ENCODE data around the gene KLHL40.

The KLHL40 gene

DNA sequence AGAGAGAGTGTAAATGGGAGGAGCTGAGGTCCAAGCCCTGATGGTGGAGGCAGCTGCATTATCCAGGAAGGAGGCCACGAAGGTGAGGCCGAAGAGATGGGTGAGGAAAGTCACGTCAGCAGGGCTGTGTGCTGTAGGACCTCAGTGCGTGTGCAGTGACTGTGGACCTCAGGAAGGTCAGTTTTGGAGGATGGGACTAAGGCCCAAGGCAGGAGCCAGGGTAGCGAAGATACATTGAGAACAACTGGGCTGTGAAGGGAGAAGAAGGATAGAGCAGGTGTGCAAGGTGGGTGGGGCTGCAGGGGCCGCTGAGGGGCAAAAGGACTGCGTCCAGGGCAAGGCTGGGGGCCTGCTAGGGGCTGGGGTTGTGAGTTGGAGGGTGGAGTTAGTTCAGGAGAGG, 4.9 kb downstream of the KLHL40 start:
- no peak for DNase-seq (ENCODE audit: low read depth, low spot score)

DNA sequence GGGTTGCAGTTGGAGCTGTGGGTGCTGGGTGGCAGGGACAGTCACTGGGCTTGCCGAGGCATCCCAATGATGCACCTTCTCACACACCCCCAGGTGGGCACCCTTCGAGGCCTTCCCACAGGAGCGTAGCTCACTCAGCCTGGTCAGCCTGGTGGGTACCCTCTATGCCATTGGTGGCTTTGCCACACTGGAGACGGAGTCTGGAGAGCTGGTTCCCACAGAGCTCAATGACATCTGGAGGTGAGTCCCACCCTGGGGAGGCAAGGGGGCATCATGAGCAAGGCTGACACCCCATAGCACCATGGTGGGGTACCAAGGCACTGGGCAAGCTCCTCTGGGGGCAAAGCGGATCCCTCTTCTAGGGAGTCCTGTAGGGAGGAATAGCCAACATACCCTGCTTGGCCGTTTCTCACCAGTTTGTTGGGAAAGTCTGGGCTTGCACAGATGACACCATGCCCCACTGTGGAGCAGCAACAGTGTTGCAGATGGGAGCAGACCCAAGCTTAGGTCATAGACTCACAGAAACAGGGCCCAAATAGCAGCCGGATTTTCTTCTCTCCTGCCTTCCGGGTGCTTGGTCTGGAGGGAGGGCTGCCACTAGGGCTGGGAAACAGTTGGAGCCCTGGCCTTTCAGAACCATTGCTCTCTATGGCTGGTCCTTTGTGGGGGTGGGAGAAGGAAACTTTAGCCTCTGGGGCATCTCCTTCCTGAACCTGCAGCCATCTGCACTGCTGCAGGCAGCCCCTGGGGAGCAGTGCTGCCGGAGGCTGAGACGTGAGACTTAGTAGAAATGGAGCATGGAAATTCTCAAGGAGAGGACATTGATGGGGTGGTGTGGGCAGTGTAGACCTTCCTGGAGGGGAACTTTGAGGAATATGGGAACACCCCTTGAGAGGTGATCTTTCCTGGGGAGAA, 5.7 kb downstream of the KLHL40 start:
- no peak for DNase-seq (ENCODE audit: low read depth, low spot score)

DNA sequence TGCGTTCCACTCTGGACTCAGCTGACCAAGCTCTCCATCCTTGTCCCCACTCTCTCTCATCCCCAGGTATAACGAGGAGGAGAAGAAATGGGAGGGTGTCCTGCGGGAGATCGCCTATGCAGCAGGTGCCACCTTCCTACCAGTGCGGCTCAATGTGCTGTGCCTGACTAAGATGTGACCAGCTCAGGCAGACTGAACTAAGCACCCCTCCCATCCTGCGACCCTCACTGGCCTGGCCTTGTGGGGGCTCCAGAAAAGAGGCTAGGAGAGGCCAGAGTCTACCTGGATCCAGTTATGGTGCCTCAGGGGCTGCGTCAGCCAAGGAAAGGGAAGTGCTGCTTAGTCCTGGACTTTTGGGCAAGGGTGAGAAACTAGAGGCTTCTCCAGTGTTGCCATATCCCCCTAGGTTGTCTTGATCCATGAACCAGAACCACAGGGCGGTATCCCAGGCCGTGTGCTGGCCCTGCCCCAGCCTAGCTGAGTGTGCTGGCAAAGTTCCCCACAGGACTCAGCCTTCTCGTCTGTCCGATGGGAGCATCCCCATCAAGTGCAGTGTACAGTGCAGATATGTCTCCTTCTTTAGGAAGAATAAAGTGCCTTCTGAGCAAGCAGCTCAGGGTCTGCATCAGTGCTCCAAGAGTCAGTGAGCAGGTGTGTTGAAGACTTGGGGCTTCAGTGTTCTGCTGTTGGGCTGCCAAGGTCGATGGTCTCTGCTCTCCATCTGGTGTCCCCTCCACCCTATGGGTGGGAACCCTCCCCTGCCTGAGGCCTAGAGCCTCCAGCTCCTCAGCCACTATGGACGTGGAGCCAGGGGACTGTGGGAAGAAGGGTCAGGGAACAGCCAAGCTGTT, 6.7 kb downstream of the KLHL40 start:
- no peak for DNase-seq (ENCODE audit: low read depth, low spot score)

DNA sequence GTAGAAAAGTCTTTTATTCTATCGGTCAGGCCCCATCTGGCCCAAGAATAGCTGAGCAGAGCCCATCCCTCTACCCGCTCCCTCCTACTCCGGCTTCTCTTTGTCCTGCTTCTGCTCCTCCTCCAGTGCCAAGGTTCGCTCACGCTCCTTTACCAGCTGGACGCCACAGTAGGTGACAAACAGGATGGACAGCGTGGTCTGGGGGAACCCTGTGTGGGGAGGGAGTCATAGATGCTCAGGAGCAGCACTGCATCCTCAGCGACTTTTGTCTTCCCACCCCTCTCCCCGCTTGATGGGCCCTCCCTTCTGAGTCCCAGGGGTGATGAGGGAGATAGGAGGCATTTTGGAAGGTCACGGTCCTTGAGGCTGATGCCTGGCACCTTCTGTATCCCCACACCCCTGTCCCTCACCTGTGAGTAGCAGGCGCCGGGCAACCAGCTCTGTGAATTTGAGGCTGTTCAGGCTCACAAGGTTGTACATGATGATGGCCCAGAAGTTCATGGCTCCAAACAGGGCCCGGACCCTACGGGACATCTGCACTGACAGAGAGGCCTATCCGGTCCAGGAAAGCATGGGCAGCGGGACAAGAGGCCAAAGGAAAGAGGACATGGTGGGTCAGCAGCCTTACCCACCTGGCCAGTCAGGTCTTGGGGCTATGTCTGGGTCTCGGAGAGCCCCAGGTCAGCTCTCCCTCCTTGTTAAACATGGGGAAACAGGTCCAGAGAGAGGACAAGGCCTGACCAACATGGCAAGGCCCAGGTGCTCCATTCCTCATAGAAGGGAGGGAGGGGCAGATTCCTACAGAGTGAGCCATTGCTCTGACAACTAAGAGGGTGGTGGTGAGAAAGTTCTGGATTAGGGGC, 7.6 kb downstream of the KLHL40 start:
- DNase-seq (ENCODE audit: low read depth, low spot score) = no peak

DNA sequence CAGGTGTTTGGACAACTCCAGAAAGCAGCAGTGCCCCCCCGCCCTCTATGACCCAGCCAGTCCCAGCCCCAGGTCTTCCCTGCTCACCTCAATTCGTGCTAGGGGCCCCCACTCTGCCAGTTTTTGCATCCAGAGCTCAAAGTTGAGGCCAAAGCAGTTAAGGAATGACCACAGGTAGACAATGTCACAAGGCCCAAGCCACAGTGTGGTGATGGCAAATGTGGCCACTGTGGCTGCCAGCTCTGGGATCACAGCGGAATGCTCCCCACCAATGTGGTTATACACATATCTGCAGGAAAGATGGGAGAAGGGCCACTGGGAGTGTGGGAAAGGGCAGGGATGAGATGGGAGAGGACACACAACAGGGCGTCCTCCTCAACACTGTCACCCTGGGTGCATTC, 8.2 kb downstream of the KLHL40 start:
- no peak for DNase-seq (ENCODE audit: low read depth, low spot score)

DNA sequence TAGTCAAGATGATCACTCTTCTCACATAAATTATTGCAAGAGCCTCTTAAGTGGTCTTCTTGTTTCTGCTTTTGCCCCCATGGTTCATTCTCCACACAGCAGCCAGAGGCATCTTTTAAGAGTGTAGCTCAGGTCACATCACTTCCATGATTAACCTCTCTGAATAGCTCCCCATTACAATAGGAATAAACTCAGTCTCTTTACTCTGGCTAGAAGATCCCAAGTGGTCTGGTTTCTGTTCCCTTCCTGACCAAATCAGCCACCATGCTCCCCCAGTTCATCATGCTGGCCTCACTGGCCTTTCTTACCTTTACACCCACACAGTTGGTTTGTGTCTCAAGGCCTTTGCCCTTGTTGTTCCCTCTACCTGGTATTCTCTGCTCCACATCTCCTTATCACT, 9.0 kb downstream of the KLHL40 start:
- DNase-seq (ENCODE audit: low read depth, low spot score) = no peak

DNA sequence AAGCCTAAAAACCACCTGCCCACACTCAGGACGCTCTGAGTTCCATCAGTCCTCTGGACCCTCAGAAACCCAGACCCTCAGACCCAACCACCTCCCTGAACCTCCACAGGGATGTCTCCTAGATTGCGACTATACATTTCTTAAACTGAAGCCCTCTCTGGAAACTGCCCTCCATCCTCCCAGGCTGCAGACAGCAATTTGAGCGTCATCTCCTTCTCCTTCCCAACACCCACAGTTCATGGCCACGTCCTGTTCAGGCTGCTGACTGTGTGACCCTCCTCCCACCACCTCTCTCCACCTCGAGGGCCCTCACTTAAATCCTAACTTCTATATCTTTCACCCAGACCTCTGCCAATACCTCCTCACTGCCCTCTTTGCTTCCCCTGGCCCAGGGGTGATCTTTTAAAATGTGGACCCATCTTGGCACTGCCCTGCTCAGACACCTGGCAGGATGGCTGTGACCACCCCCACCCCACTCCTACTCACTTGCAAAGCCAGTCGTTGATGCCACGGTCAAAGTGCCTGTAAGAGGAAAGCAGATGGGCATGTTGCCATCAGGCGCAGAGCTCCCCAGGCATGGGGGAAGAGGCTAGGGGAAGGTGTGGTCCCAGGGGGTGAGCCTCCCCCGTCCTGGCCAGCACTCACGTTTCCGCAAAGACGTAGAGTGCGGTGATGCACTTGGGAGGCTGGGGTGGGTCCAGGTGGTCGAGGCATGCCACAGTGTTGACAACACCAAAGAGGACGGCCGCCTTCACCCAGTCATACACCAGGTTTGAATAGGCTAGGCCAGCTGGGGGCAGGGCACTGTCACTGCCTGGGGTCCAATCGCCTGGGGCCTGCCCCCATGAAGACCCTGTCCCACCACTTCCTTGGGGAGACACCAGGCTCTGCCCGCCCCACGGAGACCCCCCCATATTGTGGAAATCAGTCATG, 11.3 kb downstream of the KLHL40 start:
- DNase-seq (ENCODE audit: low read depth, low spot score) = no peak

DNA sequence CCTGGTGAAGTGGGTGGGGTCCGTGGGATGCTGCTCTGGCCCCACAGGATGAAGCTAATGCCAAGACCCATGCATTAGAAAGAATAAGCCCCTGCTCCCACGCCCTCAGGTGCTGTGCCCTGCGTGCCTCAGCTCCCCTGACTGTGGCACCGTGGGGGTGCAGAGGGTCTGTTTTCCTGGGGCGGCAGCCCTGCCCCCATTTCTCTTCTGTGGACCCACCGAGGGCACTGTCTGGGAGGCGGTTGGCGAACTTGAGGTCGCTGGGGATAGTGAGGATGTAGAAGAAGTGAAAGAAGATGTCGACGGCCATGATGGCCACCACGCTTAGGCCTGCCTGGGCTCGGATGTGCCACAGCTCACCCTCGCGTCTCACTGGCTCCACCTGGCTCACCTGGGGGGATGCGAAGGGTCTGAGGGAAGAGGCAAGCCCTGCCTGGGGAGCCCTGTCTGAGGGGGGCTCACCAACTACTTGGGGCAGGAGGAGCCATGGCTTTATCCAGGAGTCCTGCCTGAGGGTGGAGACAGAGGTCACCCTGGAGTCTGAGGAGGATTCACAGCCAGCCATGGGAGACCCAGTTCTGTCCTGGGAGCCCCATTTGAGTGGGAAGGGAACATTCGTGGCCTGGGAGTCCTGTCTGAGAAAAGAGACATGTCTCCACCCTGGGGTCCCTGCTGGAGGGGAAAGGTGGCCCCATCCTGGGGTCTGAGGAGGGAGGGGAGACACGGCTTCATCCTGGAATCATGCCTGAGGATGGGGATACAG, 12.1 kb downstream of the KLHL40 start:
- DNase-seq (ENCODE audit: low read depth, low spot score) = no peak

DNA sequence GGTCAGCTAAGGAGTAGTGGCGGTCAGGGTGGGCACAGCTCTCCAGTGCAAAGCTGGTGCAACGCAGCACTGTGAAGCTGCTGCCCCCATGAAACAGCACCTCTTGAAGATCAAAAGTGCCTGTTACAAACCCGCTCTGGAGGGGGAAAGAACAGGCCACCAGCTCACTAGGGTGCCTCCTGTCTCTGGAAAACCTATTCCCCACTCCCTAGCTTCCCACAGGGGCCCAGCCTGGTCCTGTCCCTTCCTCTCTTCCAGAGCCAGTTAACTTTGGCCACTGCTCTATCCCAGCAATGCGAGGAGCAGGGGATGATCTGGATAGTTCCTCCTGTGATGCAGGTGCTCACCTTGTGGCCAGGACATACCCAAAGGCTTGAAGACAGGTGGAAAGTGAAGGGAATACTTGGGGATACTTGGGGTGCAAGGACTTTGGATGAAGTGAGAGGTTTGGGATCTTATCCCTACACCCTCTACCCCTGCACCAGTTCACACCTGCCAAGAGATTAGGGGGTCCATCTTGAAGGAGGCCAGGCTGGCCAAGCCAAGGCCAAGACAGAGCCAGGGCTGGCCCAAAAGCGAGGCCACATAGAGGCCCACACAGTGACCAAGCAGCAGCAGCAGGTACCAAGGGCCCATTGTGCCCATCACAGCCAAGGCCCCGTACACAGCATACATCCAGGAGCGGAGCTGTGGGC, 13.0 kb downstream of the KLHL40 start:
- DNase-seq (ENCODE audit: low read depth, low spot score) = no peak

DNA sequence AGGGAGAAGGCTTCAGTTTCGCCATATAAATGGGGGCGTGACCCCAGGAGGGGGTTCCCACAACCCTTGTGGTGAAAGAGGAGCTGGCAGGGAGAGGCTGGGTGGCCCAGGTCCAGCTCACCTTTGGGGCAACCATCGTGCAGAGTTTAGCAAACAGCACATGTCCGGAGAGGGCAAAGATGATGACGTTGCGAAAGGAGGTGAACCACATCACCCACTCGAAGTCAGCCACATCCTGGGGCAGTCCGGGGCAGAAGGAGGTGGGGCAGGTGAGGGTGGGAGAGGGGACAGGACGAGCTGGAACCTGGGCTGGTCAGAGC, 13.5 kb downstream of the KLHL40 start:
- no peak for DNase-seq (ENCODE audit: low read depth, low spot score)

DNA sequence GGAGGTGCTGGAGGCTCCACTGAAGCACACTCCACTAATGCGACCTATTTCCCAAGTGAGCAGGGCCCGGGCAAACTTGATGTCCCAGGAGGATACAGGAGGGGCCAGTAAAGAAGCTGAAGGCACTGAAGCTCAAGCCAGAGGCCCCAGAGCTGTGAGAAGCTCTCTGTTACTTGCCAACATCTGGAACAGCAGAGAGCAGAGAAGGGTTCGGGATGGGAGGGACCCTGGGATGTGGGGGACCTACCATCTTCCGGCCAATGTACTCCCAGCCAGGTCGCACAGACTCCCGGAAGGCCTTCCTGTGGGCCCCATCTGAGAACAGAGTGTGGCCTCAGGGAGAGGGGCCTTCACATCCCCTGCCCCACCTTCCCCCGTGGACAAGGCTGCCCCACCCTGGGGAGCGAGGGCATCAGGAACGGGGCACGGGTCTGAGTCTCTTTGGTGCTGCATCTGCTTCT, 14.2 kb downstream of the KLHL40 start:
- no peak for DNase-seq (ENCODE audit: low read depth, low spot score)

DNA sequence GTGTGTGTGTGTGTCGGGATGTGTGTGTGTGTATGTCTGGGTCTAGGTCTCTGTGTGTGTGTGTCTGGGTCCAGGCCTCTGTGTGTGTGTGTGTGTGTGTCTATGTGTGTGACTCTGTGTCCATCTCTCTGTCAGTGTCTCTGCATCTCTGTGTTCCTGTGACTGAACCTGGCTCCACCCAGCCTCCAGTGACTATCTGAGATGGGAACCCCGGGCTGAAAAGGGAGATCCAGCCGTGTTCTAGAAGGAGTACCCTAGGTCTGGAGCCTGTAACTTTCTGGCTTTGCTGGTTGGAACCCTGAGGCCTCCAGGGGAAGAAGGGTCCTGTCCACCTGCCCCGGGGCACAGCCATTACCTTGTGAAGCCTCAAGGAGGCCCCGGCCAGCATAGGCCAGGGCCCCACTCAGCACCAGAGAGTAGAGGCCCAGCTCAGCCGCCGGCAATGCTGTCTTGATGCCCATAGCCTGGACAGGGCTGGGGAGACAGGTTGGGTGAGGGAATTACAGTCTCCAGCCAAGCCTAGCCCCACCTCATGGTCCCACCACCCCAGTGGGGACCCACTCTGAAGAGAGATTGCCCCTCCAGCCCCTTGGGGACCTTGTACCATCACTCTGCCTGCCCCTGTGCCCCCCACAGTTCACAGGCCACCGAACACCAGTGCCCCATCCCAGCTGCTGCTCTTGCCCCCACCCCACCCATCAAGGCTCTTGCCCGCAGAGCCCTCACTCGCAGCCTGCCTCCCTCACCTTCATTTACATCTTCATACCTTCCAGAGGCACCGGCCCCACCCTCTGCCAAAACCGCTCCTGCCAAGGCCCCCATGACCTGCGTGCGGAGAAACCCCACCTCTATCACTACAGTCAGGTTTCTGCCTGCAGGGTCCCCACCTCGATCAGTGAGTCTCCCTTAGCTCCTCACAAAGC, 15.3 kb downstream of the KLHL40 start:
- DNase-seq (ENCODE audit: low read depth, low spot score) = no peak

DNA sequence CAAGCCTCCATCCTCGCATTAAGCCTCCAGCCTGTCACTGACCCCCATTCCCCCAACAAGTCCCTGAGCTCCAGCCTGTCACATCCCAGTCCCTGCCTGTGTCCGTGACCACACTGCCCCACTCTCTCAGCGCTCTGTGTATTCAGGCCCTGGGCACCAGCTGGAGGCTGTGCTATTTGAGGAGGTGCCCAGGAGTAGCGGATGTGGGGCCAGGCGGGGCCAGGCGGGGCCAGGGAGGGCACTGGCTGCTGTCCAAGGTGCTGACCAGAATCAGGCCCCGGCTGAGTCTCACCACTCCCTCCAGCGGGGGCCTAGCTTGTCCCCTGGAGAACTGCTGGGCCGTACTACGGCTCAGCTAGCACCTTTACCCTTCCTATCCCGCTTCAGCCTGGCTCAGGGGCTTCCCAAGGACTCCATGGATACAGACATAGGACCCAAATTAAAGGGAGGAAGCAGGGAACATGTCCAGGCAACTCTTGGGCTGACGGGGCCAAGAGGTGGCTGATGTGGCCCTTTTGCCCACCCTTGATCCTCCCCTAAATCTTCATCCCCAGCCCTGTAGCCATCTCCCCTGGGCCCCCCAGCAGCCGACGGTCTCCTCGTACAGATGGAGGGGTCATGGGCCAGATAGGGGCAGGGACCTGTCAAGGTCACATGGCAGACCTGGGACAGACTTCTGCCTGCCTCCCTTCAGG, 16.2 kb downstream of the KLHL40 start:
- peak; percentile 87 for DNase-seq (ENCODE audit: low read depth, low spot score)

DNA sequence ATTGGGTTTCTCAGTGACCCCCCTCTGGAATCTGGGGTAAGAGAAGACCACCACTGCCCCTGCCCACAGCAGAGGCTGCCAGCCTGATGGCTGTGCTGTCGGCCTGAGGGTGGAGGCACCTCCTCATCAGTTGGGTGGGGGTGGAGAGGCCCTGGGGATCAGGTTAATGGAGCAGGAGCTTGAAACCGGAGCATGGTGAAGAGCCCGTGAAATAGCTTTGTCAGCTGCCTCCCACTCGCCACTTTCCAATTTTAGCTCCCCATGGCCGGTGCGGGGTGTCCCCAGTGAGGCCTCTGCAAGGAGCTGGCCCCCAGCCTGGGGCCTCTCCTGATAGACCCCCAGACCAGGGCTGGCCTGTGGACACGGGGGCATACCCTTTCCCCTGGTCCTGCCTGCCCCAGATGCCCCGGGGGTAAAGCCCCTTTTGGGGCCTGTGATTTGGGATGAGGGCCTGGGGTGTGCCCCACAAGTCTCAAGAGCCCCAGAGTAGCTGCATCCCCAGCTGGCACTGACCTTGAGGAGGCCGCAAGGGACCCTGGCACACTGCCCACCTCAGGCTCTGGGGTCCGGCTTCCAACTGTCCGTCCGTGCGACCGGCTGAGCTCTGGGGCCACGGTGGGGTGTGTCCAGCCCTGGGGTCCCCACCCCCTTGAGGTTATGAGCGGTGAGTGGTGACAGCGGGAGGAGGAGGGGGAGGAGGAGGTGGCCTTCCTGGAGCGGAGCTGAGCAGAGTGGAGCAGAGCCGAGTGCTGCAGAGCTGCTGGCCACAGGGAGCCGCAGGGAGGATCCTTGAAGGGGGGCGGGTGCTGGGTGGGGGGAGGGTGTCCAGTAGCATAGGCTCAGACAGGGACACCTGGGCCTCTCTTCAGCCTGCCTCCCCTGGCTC, 17.0 kb downstream of the KLHL40 start, which contains the start of gene HHATL:
Gene HHATL, minus strand, starts transcription at position 733 of the 886 bp plus-strand sequence. CDS start 1,972 bp downstream, outside the sequence.
- DNase-seq (ENCODE audit: low read depth, low spot score) = no peak

DNA sequence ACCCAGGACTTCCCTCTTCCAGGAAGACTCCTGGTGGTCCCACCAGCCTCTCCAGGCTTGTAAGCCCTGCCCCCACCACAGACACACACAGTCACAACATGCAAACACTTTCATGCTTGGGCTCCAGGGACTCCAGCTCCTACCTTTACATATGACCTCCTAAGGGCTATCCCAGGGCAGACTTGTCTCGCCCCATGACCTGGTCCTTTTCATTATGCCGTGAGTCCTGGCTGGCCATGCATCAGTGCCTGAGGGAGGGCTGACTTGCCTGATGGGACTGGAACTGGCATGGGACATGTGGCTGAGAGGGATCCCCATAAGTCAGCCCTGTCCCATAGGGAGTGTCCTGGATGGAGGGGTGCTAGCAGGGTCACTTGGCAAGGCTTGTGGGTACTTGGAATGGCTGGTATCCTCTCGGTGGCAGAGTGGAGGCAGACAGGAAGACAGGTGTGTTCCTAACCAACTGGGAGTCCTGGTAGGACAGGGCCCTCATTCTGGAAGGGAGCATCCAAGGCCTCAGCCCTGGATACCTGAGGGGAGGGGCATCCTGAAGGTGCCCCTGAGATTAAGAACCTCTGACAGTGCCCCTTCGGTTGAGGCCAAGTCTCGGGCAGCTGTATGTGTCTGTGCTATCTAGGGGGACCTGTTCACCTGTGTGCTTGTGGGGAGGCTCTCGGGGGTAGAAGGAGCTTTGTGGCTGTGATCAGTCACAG, 17.8 kb downstream of the KLHL40 start:
- no peak for DNase-seq (ENCODE audit: low read depth, low spot score)

DNA sequence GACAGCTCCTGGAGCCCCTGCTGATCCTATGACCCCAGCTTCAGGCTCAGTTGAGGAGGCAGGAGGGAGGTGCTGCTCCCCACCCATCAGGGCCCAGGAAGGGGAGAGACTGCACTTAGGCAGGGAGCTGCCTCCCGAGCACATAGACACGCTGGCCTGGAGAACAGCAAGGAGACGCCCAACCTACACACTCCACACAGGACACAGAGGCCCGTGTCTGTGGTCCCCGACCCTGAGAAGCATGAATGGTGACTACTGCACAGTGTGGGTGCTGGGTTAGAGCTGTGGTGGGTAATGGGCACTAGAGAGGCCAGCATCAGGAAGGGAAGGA, 18.3 kb downstream of the KLHL40 start:
- no peak for DNase-seq (ENCODE audit: low read depth, low spot score)
